Measurements from ENCODE around the gene TOMM7. TPM values are rescaled to one million over a fixed set of nuclear protein-coding genes. Genes with fewer than 3 reads are reported as not detected.

The TOMM7 gene
- total and polyA plus RNA-seq, 9 of the 15 experiments (the other 6 are each of a cell fraction or from before 2014, with no cell fraction given): 283 to 1,717 (median 638) TPM

DNA sequence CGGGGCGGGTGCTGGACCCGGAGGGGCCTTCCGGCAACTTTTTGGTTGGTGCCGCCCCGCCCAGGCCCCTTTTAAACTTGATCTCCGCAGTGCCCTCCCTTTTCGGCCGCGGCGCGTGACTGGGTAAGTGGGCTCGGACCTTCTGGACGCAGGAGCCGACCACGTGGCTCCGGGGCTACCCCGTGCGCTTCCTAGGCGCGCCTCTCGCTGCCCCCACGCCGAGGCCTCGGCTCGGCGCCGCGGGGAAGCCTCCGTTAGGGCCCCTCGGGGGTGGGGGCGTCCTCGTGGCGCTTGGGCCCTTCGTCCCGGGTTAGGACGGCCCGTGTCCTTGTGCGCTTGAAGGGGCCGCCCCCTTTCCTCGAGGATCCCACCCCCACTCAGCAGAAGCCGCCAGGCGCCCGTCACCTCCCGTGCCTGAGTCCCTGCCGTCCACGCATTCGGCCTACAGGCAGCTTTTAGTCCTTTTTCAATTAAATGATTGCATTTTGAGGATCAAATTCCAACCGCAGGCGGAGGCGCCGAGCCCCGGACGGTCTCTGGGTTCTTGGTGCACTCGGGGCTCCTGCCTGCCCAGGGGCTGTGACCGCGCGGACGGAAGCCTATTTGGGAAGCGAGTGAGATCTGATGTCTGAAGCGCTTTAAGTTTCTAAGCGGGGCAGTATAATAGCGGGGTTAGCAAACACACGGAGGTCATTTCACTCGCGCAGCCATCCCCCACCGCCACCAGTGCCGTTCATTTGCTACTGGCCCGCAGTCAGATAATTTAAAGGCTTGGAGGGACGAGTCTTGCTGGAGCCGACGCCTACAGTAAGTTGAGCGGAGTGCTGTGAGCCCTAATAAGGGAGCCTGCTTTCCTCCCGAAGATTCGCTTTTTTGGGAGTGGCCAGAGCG lies 31.8 kb upstream of the TOMM7 start (continued):
- TF ChIP-seq, protein P1, sequence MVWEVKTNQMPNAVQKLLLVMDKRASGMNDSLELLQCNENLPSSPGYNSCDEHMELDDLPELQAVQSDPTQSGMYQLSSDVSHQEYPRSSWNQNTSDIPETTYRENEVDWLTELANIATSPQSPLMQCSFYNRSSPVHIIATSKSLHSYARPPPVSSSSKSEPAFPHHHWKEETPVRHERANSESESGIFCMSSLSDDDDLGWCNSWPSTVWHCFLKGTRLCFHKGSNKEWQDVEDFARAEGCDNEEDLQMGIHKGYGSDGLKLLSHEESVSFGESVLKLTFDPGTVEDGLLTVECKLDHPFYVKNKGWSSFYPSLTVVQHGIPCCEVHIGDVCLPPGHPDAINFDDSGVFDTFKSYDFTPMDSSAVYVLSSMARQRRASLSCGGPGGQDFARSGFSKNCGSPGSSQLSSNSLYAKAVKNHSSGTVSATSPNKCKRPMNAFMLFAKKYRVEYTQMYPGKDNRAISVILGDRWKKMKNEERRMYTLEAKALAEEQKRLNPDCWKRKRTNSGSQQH (CRISPR knock-in tag; IDR thresholded peaks at IDR 0.05): no peak
- TF ChIP-seq, protein P2, sequence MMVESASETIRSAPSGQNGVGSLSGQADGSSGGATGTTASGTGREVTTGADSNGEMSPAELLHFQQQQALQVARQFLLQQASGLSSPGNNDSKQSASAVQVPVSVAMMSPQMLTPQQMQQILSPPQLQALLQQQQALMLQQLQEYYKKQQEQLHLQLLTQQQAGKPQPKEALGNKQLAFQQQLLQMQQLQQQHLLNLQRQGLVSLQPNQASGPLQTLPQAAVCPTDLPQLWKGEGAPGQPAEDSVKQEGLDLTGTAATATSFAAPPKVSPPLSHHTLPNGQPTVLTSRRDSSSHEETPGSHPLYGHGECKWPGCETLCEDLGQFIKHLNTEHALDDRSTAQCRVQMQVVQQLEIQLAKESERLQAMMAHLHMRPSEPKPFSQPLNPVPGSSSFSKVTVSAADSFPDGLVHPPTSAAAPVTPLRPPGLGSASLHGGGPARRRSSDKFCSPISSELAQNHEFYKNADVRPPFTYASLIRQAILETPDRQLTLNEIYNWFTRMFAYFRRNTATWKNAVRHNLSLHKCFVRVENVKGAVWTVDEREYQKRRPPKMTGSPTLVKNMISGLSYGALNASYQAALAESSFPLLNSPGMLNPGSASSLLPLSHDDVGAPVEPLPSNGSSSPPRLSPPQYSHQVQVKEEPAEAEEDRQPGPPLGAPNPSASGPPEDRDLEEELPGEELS (CRISPR knock-in tag; IDR thresholded peaks at IDR 0.05; ENCODE audit: borderline replicate concordance): peak; percentile 89; the same call in 1 of the 2 replicates
- TF ChIP-seq KDM1A (IDR thresholded peaks at IDR 0.05): no peak
- no peak for TF ChIP-seq MEF2A (IDR thresholded peaks at IDR 0.05; ENCODE audit: control insufficient read depth, low read depth, low read length)
- TF ChIP-seq, protein P3, sequence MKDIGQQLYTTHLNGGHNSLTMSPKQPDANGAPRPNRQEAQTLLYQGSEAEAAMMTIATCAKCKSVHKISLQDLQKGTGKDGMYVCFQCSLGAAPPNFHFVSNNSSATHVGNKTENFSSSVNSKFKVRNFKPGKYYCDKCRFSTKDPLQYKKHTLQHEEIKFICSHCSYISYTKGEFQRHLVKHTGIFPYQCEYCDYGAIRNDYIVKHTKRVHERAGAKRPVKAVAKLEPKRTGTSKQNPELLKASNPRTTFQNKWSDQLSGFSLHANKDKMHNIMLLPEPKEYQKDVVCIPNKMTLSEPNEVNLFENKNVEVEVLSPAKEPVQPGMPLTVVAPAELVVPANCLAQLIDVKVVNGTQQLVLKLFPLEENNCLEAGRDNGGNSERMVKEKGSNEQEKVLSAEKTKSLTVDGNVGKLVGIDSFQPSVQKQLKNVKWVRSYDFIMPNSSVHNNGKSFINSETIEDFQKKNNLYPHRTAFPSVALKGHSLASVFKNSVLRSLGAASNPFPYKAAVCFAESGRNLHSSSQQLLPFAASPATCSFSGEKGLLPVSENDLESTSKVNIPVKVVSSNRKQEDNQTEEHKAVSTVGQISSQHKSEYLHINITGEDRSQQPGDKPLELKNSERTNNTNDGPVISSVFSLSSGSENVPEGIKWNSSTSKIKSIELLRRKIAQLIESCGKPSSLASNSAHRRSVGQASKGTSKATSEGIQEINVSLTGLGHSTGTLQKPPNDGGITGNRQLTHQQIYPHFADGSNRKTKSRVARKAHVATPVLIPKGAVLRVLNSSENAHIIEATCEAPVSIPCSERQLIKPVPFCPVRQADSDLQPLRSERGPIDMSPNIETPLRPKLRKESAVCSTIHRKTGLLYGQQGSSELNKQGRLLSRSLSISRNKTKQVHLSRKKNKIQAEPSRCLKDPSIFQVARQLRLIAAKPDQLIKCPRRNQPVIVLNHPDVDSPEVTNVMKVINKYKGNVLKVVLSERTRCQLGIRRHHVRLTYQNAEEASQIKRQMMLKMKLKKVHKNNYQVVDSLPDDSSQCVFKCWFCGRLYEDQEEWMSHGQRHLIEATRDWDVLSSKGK (CRISPR knock-in tag; IDR thresholded peaks at IDR 0.05): no peak
- TF ChIP-seq, protein P4, sequence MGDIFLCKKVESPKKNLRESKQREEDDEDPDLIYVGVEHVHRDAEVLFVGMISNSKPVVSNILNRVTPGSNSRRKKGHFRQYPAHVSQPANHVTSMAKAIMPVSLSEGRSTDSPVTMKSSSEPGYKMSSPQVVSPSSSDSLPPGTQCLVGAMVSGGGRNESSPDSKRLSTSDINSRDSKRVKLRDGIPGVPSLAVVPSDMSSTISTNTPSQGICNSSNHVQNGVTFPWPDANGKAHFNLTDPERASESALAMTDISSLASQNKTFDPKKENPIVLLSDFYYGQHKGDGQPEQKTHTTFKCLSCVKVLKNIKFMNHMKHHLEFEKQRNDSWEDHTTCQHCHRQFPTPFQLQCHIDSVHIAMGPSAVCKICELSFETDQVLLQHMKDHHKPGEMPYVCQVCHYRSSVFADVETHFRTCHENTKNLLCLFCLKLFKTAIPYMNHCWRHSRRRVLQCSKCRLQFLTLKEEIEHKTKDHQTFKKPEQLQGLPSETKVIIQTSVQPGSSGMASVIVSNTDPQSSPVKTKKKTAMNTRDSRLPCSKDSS (IDR thresholded peaks at IDR 0.05; ENCODE audit: low read depth, partially characterized antibody): no peak
- no peak for TF ChIP-seq ETS2 (tag; IDR thresholded peaks at IDR 0.05; ENCODE audit: borderline replicate concordance, poor library complexity, severe bottlenecking)
- TF ChIP-seq ZFP30 (CRISPR knock-in tag; IDR thresholded peaks at IDR 0.05; ENCODE audit: borderline replicate concordance): no peak
- TF ChIP-seq KLF6 (CRISPR knock-in tag; IDR thresholded peaks at IDR 0.05; ENCODE audit: borderline replicate concordance): peak; percentile 64; the same call in 1 of the 2 replicates
- TF ChIP-seq MCM7 (IDR thresholded peaks at IDR 0.05): no peak
- TF ChIP-seq, protein P5, sequence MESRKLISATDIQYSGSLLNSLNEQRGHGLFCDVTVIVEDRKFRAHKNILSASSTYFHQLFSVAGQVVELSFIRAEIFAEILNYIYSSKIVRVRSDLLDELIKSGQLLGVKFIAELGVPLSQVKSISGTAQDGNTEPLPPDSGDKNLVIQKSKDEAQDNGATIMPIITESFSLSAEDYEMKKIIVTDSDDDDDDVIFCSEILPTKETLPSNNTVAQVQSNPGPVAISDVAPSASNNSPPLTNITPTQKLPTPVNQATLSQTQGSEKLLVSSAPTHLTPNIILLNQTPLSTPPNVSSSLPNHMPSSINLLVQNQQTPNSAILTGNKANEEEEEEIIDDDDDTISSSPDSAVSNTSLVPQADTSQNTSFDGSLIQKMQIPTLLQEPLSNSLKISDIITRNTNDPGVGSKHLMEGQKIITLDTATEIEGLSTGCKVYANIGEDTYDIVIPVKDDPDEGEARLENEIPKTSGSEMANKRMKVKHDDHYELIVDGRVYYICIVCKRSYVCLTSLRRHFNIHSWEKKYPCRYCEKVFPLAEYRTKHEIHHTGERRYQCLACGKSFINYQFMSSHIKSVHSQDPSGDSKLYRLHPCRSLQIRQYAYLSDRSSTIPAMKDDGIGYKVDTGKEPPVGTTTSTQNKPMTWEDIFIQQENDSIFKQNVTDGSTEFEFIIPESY (CRISPR knock-in tag; IDR thresholded peaks at IDR 0.05): peak; percentile 70
- peak; percentile 12; the same call in 1 of the 2 replicates for TF ChIP-seq ZNF75A (CRISPR knock-in tag; IDR thresholded peaks at IDR 0.05)
- peak; percentile 69; the same call in 1 of the 2 replicates for TF ChIP-seq RNF2 (IDR thresholded peaks at IDR 0.05)
- TF ChIP-seq FOXJ3 (CRISPR knock-in tag; IDR thresholded peaks at IDR 0.05): no peak

All from K562 (cell line).